Endodermal cell (in vitro differentiated cells): ENCODE results near the gene BCL2L12. TPM values are rescaled to one million over a fixed set of nuclear protein-coding genes. Genes with fewer than 3 reads are reported as not detected.
"Not testable (repeated sequence)": the region's sequence is repeated elsewhere in the genome, so short reads cannot be mapped to it uniquely, and the experiment has no call there.

Source experiments
- DNase-seq: peaks from one replicate; pipeline ENCODE4 v3.0.0-alpha.2; 2017
- H3K27ac ChIP-seq: 2 replicates; pipeline ENCODE4 v1.5.1; 2013; ENCODE audit warnings: mild to moderate bottlenecking, low read depth, low read length, moderate library complexity
- H3K27me3 ChIP-seq: 2 replicates; pipeline ENCODE4 v1.6.1; 2013; ENCODE audit warnings: mild to moderate bottlenecking, low read length, moderate library complexity; ENCODE audit not compliant: insufficient read depth, control insufficient read depth, poor library complexity, severe bottlenecking
- H3K36me3 ChIP-seq: 2 replicates; pipeline ENCODE4 v1.7.0; 2013; ENCODE audit warnings: mild to moderate bottlenecking, low read length, moderate library complexity; ENCODE audit not compliant: control insufficient read depth, insufficient read depth
- H3K4me1 ChIP-seq: one replicate; pipeline ENCODE4 v1.7.0; 2013; ENCODE audit warnings: low read length; ENCODE audit not compliant: control insufficient read depth, insufficient read depth
- H3K4me3 ChIP-seq: 2 replicates; pipeline ENCODE4 v1.5.1; 2013; ENCODE audit warnings: mild to moderate bottlenecking, low read length, moderate library complexity
- H3K9ac ChIP-seq: 2 replicates; pipeline ENCODE4 v1.6.1; 2013; ENCODE audit warnings: mild to moderate bottlenecking, low read length, moderate library complexity; ENCODE audit not compliant: poor library complexity, severe bottlenecking; ENCODE audit errors: extremely low read depth
- H3K9me3 ChIP-seq: 2 replicates; pipeline ENCODE4 v1.6.1; 2013; ENCODE audit warnings: mild to moderate bottlenecking, low read length, moderate library complexity; ENCODE audit not compliant: control insufficient read depth
- H3K27ac Mint-ChIP-seq: 2 replicates; pipeline ENCODE4 v1.8.0; 2020; ENCODE audit warnings: mixed read lengths
- H3K27me3 Mint-ChIP-seq: 2 replicates; pipeline ENCODE4 v1.8.0; 2021; ENCODE audit warnings: mild to moderate bottlenecking, mixed read lengths; ENCODE audit not compliant: insufficient read depth
- H3K36me3 Mint-ChIP-seq: 2 replicates; pipeline ENCODE4 v1.8.0; 2020; ENCODE audit warnings: low read depth, mixed read lengths
- H3K4me1 Mint-ChIP-seq: 2 replicates; pipeline ENCODE4 v1.8.0; 2020; ENCODE audit warnings: mixed read lengths
- H3K4me3 Mint-ChIP-seq: 2 replicates; pipeline ENCODE4 v1.8.0; 2020; ENCODE audit warnings: mild to moderate bottlenecking, moderate library complexity, mixed read lengths
- H3K9me3 Mint-ChIP-seq: 2 replicates; pipeline ENCODE4 v1.8.0; 2020; ENCODE audit warnings: mild to moderate bottlenecking, mixed read lengths
- WGBS, 2 experiments: methylation state at CpG; one replicate each; pipeline versions ENCODE4 v1.1.5 to v1.1.7; 2013; ENCODE audit warnings: missing lambda C conversion rate in 2 of 2, mixed read lengths in 1 of 2; ENCODE audit not compliant: insufficient coverage in 1 of 2, insufficient read length in 1 of 2; 5-methylcytosine and 5-hydroxymethylcytosine counted together
- total RNA-seq, 2 donors: library from RNA; stranded (reverse); fragmentation: NEBNext Ultra II Directional in 1 of 2; extraction: Animal tissue kit (Norgen Biotek cat#: 25700) in 1 of 2; gene quantifications; 2 replicates in 1 of 2; 3 replicates in 1 of 2; pipeline ENCODE4 v1.2.1, GENCODE V29; 2021
- TF ChIP-seq, protein P1 (sequence below): fragments of 200-600 bp; sonication (generic); conservative IDR thresholded peaks from 2 replicates; pipeline ENCODE4 v1.5.0; 2021; ENCODE audit warnings: antibody characterized with exemption, mild to moderate bottlenecking

Gene BCL2L12
- total RNA-seq, 2 donors from 2014 or later: 91.8 to 101 TPM

DNA sequence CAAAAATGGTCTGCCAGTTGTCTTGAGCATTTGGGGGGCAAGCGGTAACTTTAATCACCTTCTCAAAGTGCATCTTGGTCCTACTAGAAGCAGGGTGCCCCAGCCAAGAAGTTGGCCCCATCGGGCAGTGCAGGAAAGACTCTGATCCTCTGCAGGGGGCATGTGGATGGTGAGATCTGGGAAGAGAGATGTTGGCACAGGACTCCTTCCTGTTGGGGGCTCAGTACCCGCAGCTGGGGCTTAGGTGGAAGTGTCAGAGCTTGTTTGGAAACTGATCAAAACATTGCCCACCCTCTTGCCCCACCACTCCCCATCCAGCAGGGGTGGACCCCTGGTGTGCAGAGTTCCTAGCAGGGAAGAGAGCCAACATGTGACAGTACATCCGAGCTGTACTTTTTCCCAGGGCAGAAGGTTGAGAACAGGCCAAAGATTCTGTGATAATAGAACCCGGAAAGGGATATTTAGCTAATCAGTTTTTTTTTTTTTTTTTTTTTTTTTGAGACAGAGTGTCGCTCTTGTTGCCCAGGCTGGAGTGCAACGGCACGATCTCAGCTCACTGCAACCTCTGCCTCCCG lies 34.6 kb upstream of the BCL2L12 start:
- H3K27ac ChIP-seq: no peak overlapping the region

DNA sequence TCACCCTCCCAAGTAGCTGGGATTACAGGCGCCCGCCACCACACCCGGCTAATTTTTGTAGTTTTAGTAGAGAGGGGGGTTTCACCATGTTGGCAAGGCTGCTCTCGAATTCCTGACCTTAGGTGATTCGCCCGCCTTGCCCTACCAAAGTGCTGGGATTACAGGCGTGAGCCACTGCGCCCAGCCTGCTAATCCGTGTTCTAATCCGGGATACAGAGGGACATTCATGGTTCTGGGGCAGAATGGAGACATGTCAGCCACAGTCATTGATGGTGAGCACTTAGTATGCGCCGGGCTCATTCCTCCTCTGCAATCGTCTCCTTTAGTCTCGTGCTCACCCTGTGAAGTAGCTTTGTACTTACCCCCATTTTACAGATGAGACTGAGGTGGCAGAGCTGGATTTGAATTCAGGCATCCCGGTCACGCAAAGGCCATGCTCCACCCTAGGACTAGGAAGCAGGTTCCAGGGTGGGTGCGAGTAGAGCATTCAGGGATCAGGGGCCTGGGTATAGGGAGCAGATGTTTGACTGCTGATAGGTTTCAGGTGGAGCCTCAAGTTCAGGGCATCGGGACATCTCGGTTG lies 34.0 kb upstream of the BCL2L12 start:
- Mint-ChIP-seq H3K27ac (no peak overlapping the region), H3K27me3 (peaks cover 5% of the 10 kb centered on the region), H3K9me3 (no peaks in the 10 kb centered on the region), H3K4me1 (no peaks in the 10 kb centered on the region), H3K36me3 (peaks cover 24% of the 10 kb centered on the region), H3K4me3 (no peak overlapping the region)
- H3K4me1 ChIP-seq: no peaks in the 10 kb centered on the region
- H3K27ac ChIP-seq: no peak overlapping the region
- no peak overlapping the region for H3K9ac ChIP-seq
- H3K36me3 ChIP-seq: peaks cover 21% of the 10 kb centered on the region
- no peak overlapping the region for H3K4me3 ChIP-seq
- DNase-seq: no peak
- TF ChIP-seq, protein P1, sequence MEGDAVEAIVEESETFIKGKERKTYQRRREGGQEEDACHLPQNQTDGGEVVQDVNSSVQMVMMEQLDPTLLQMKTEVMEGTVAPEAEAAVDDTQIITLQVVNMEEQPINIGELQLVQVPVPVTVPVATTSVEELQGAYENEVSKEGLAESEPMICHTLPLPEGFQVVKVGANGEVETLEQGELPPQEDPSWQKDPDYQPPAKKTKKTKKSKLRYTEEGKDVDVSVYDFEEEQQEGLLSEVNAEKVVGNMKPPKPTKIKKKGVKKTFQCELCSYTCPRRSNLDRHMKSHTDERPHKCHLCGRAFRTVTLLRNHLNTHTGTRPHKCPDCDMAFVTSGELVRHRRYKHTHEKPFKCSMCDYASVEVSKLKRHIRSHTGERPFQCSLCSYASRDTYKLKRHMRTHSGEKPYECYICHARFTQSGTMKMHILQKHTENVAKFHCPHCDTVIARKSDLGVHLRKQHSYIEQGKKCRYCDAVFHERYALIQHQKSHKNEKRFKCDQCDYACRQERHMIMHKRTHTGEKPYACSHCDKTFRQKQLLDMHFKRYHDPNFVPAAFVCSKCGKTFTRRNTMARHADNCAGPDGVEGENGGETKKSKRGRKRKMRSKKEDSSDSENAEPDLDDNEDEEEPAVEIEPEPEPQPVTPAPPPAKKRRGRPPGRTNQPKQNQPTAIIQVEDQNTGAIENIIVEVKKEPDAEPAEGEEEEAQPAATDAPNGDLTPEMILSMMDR: no peak
- H3K9me3 ChIP-seq: no peaks in the 10 kb centered on the region
- no peaks in the 10 kb centered on the region for H3K27me3 ChIP-seq
- WGBS, 2 experiments: 93% methylated on average over 14 to 19 of the region's 19 CpGs

More for the DNA sequence above, 34.6 kb upstream of the BCL2L12 start:
- H3K9ac ChIP-seq: no peak overlapping the region
- peaks cover 29% of the 10 kb centered on the region for H3K36me3 Mint-ChIP-seq
- H3K27me3 ChIP-seq: no peaks in the 10 kb centered on the region
- WGBS, 2 experiments: 83 to 91% methylated on average over 4 to 8 of the region's 9 CpGs
- H3K4me3 ChIP-seq: no peak overlapping the region
- H3K36me3 ChIP-seq: peaks cover 27% of the 10 kb centered on the region
- H3K27me3 Mint-ChIP-seq: peaks cover 5% of the 10 kb centered on the region
- H3K9me3 Mint-ChIP-seq: no peaks in the 10 kb centered on the region
- H3K4me3 Mint-ChIP-seq: no peak overlapping the region
- no peaks in the 10 kb centered on the region for H3K9me3 ChIP-seq
- DNase-seq: peak; percentile 39
- no peak overlapping the region for H3K27ac Mint-ChIP-seq
- TF ChIP-seq, protein P1: no peak
- H3K4me1 Mint-ChIP-seq: no peaks in the 10 kb centered on the region
- H3K4me1 ChIP-seq: no peaks in the 10 kb centered on the region

DNA sequence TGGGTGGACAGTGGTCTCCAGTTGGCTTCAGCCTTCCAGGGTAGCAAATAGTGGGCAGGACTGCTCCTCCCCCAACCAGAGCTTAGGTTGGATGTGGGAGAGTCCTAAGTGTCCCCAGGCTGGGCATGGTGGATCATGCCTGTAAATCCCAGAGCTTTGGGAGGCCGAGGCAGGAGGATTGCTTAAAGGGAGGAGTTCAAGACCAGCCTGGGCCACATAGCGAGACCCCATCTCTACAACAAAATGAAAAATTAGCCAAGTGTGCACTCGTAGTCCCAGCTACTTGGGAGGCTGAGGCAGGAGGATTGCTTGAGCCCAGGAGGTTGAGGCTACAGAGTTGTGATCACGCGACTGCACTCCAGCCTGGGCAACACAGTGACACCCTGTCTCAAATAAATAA lies 33.2 kb upstream of the BCL2L12 start:
- peaks cover 15% of the 10 kb centered on the region for H3K36me3 Mint-ChIP-seq
- TF ChIP-seq, protein P1: no peak
- Histone ChIP-seq H3K9me3 (no peaks in the 10 kb centered on the region), H3K4me1 (no peaks in the 10 kb centered on the region), H3K36me3 (peaks cover 13% of the 10 kb centered on the region), H3K27me3 (no peaks in the 10 kb centered on the region), H3K27ac (no peak overlapping the region), H3K4me3 (no peak overlapping the region), H3K9ac (no peak overlapping the region)
- WGBS, 2 experiments: 88 to 93% methylated on average over 3 to 5 of the region's 5 CpGs
- H3K9me3 Mint-ChIP-seq: no peaks in the 10 kb centered on the region
- no peak overlapping the region for H3K27ac Mint-ChIP-seq
- DNase-seq: no peak
- no peak overlapping the region for H3K4me3 Mint-ChIP-seq
- H3K27me3 Mint-ChIP-seq: peaks cover 5% of the 10 kb centered on the region
- no peaks in the 10 kb centered on the region for H3K4me1 Mint-ChIP-seq

DNA sequence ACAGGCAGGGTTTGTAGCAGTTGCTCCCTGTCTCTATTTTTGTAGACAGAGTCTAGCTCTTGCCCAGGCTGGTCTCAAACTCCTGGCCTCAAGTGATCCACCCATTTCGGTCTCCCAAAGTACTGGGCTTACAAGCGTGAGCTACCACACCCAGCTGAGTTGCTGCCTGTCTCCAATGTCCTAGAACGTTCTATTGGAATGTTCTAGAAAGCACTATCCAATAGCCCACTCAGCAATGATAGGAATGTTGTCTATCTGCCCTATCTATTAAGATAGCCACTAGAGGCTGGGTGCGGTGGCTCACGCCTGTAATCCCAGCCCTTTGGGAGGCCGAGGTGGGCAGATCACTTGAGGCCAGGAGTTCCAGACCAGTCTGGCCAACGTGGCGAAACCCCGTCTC lies 32.5 kb upstream of the BCL2L12 start:
- not testable (repeated sequence) for H3K4me3 ChIP-seq, H3K27me3 ChIP-seq, H3K4me1 Mint-ChIP-seq, H3K27me3 Mint-ChIP-seq, DNase-seq, H3K9me3 ChIP-seq, H3K27ac ChIP-seq, H3K9me3 Mint-ChIP-seq, H3K4me3 Mint-ChIP-seq, H3K27ac Mint-ChIP-seq, H3K9ac ChIP-seq, H3K36me3 ChIP-seq, H3K4me1 ChIP-seq
- peaks cover 10% of the 10 kb centered on the region for H3K36me3 Mint-ChIP-seq
- WGBS, 2 experiments: 87 to 89% methylated on average over 9 of the region's 9 CpGs
